ENCODE measurements around the gene THUMPD3. TPM values are rescaled to one million over a fixed set of nuclear protein-coding genes. Genes with fewer than 3 reads are reported as not detected.

THUMPD3 gene
- total RNA-seq, 1 donor from 2014 or later, result 43.8 TPM

DNA sequence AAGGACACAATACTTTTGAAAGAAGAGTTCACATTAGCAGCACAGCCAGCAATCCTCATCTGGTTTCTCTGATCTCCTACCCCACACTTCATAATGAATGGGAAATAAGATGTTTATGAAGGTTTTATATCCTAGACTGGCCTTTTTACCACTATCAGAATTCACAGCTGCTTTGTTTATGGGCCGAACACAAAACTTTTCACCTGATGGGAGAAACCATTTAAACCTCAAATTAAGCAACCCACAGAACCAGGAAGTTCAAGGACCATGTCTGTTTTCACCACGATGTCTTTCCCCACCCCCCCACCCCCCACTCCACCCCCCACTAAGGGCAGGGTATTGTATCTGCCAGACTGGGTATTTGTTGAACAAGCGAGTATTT is 23.2 kb downstream of the THUMPD3 start:
- Histone ChIP-seq H3K4me3 (ENCODE audit: low read length in 3 of 3) (no peak overlapping the region), H3K27me3 (ENCODE audit: control insufficient read depth in 3 of 3, insufficient read depth in 3 of 3, low read length in 3 of 3) (no peaks in the 10 kb centered on the region), H3K9ac (ENCODE audit: low read depth in 1 of 3, low read length in 3 of 3) (no peak overlapping the region), H3K27ac (ENCODE audit: low read depth, low read length) (no peak overlapping the region), H3K36me3 (ENCODE audit: control insufficient read depth in 3 of 3, insufficient read depth in 3 of 3, low read length in 3 of 3) (peaks cover 42 to 75% (median 63%) of the 10 kb centered on the region in 3 donors), H3K4me1 (ENCODE audit: control insufficient read depth in 3 of 3, insufficient read depth in 3 of 3, low read length in 3 of 3) (peaks cover 0 to under 1% (median 0%) of the 10 kb centered on the region in 3 donors), H3K9me3 (ENCODE audit: control insufficient read depth in 3 of 3, low read length in 3 of 3) (no peaks in the 10 kb centered on the region)

GRCh38 chr3:9386501-9387321 is 23.9 kb downstream of the THUMPD3 start:
- H3K4me3 ChIP-seq (ENCODE audit: low read length in 3 of 3), result no peak overlapping the region
- no peak overlapping the region for H3K27ac ChIP-seq (ENCODE audit: low read depth, low read length)
- H3K27me3 ChIP-seq (ENCODE audit: control insufficient read depth in 3 of 3, insufficient read depth in 3 of 3, low read length in 3 of 3), result no peaks in the 10 kb centered on the region
- H3K9me3 ChIP-seq (ENCODE audit: control insufficient read depth in 3 of 3, low read length in 3 of 3), result no peaks in the 10 kb centered on the region
- peaks cover 0 to 7% (median 5%) of the 10 kb centered on the region in 3 donors for H3K4me1 ChIP-seq (ENCODE audit: control insufficient read depth in 3 of 3, insufficient read depth in 3 of 3, low read length in 3 of 3)
- H3K9ac ChIP-seq (ENCODE audit: low read depth in 1 of 3, low read length in 3 of 3), result no peak overlapping the region
- H3K36me3 ChIP-seq (ENCODE audit: control insufficient read depth in 3 of 3, insufficient read depth in 3 of 3, low read length in 3 of 3), result peaks cover 41 to 82% (median 66%) of the 10 kb centered on the region in 3 donors

DNA sequence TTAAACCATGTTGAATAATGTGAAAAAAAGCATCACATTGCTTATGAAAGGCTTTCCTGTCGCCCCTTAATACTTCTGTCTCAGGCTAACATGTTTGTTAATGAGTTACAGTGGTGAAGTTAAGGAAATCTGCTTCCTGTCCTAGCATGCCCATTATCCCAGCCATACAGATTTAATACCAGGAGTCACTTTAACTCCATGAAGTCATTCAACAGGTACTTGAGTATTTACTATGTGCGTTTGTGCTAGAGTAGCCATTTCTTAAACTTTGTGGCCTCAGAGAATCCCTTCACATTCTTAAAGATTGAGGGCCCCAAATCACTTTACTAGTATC is 24.4 kb downstream of the THUMPD3 start:
- no peak overlapping the region for H3K4me3 ChIP-seq (ENCODE audit: low read length in 3 of 3)
- H3K9me3 ChIP-seq (ENCODE audit: control insufficient read depth in 3 of 3, low read length in 3 of 3), result no peaks in the 10 kb centered on the region
- no peak overlapping the region for H3K9ac ChIP-seq (ENCODE audit: low read depth in 1 of 3, low read length in 3 of 3)
- no peaks in the 10 kb centered on the region for H3K27me3 ChIP-seq (ENCODE audit: control insufficient read depth in 3 of 3, insufficient read depth in 3 of 3, low read length in 3 of 3)
- H3K36me3 ChIP-seq (ENCODE audit: control insufficient read depth in 3 of 3, insufficient read depth in 3 of 3, low read length in 3 of 3), result peaks cover 41 to 82% (median 66%) of the 10 kb centered on the region in 3 donors
- H3K27ac ChIP-seq (ENCODE audit: low read depth, low read length), result no peak overlapping the region
- peaks cover 0 to 11% (median 11%) of the 10 kb centered on the region in 3 donors for H3K4me1 ChIP-seq (ENCODE audit: control insufficient read depth in 3 of 3, insufficient read depth in 3 of 3, low read length in 3 of 3)

DNA sequence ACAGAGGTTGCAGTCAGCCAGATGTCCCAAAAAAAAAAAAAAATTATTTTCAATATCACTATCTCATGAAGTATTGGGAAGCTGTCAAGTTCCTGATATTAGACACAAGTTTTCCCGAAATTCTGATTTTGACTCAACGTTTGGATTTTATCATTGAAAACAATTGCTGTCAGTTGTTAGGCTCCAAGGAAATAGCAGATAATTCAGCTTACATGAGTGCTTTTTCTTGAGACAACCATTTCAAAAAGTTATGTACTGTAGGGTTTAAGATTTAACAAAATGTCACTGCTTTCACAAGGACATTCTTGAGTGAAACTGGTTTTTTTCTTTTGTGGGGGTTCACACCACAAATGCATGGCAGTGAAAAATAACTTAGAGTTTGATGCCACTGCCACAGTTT is 25.3 kb downstream of the THUMPD3 start:
- Histone ChIP-seq H3K9me3 (ENCODE audit: control insufficient read depth in 3 of 3, low read length in 3 of 3) (no peaks in the 10 kb centered on the region), H3K27ac (ENCODE audit: low read depth, low read length) (no peak overlapping the region), H3K4me3 (ENCODE audit: low read length in 3 of 3) (no peak overlapping the region), H3K36me3 (ENCODE audit: control insufficient read depth in 3 of 3, insufficient read depth in 3 of 3, low read length in 3 of 3) (peaks cover 41 to 80% (median 66%) of the 10 kb centered on the region in 3 donors), H3K27me3 (ENCODE audit: control insufficient read depth in 3 of 3, insufficient read depth in 3 of 3, low read length in 3 of 3) (no peaks in the 10 kb centered on the region), H3K4me1 (ENCODE audit: control insufficient read depth in 3 of 3, insufficient read depth in 3 of 3, low read length in 3 of 3) (peaks cover 0 to 16% (median 11%) of the 10 kb centered on the region in 3 donors), H3K9ac (ENCODE audit: low read depth in 1 of 3, low read length in 3 of 3) (no peak overlapping the region)

GRCh38 chr3:9388562-9389272 is 25.9 kb downstream of the THUMPD3 start:
- Histone ChIP-seq H3K9me3 (ENCODE audit: control insufficient read depth in 3 of 3, low read length in 3 of 3) (no peaks in the 10 kb centered on the region), H3K9ac (ENCODE audit: low read depth in 1 of 3, low read length in 3 of 3) (no peak overlapping the region), H3K4me3 (ENCODE audit: low read length in 3 of 3) (no peak overlapping the region), H3K36me3 (ENCODE audit: control insufficient read depth in 3 of 3, insufficient read depth in 3 of 3, low read length in 3 of 3) (peaks cover 41 to 84% (median 66%) of the 10 kb centered on the region in 3 donors), H3K27me3 (ENCODE audit: control insufficient read depth in 3 of 3, insufficient read depth in 3 of 3, low read length in 3 of 3) (no peaks in the 10 kb centered on the region), H3K4me1 (ENCODE audit: control insufficient read depth in 3 of 3, insufficient read depth in 3 of 3, low read length in 3 of 3) (peaks cover 0 to 21% (median 11%) of the 10 kb centered on the region in 3 donors), H3K27ac (ENCODE audit: low read depth, low read length) (no peak overlapping the region)

- H3K27me3 ChIP-seq (ENCODE audit: control insufficient read depth in 3 of 3, insufficient read depth in 3 of 3, low read length in 3 of 3), result no peaks in the 10 kb centered on the region
- no peaks in the 10 kb centered on the region for H3K9me3 ChIP-seq (ENCODE audit: control insufficient read depth in 3 of 3, low read length in 3 of 3)
- H3K27ac ChIP-seq (ENCODE audit: low read depth, low read length), result no peak overlapping the region
- H3K36me3 ChIP-seq (ENCODE audit: control insufficient read depth in 3 of 3, insufficient read depth in 3 of 3, low read length in 3 of 3), result peaks cover 28 to 67% (median 50%) of the 10 kb centered on the region in 3 donors
- no peak overlapping the region for H3K4me3 ChIP-seq (ENCODE audit: low read length in 3 of 3)
- peaks cover 13 to 33% (median 21%) of the 10 kb centered on the region in 3 donors for H3K4me1 ChIP-seq (ENCODE audit: control insufficient read depth in 3 of 3, insufficient read depth in 3 of 3, low read length in 3 of 3)
- H3K9ac ChIP-seq (ENCODE audit: low read depth in 1 of 3, low read length in 3 of 3), result no peak overlapping the region
Observed at GRCh38 chr3:9390265-9390888, 27.5 kb downstream of the THUMPD3 start.

- no peak overlapping the region for H3K4me3 ChIP-seq (ENCODE audit: low read length in 3 of 3)
- peak overlapping the region; percentile 19 for H3K27ac ChIP-seq (ENCODE audit: low read depth, low read length)
- no peaks in the 10 kb centered on the region for H3K27me3 ChIP-seq (ENCODE audit: control insufficient read depth in 3 of 3, insufficient read depth in 3 of 3, low read length in 3 of 3)
- H3K9me3 ChIP-seq (ENCODE audit: control insufficient read depth in 3 of 3, low read length in 3 of 3), result no peaks in the 10 kb centered on the region
- H3K4me1 ChIP-seq (ENCODE audit: control insufficient read depth in 3 of 3, insufficient read depth in 3 of 3, low read length in 3 of 3), result peaks cover 21 to 39% (median 30%) of the 10 kb centered on the region in 3 donors
- no peak overlapping the region for H3K9ac ChIP-seq (ENCODE audit: low read depth in 1 of 3, low read length in 3 of 3)
- peaks cover 25 to 53% (median 35%) of the 10 kb centered on the region in 3 donors for H3K36me3 ChIP-seq (ENCODE audit: control insufficient read depth in 3 of 3, insufficient read depth in 3 of 3, low read length in 3 of 3)
Observed at GRCh38 chr3:9392041-9392440, 29.2 kb downstream of the THUMPD3 start.

GRCh38 chr3:9395570-9396300 is 32.9 kb downstream of the THUMPD3 start:
- peak overlapping the region; percentile 73 to 83 (median 82) for H3K9ac ChIP-seq (ENCODE audit: low read depth in 1 of 3, low read length in 3 of 3)
- H3K9me3 ChIP-seq (ENCODE audit: control insufficient read depth in 3 of 3, low read length in 3 of 3), result no peaks in the 10 kb centered on the region
- no peaks in the 10 kb centered on the region for H3K27me3 ChIP-seq (ENCODE audit: control insufficient read depth in 3 of 3, insufficient read depth in 3 of 3, low read length in 3 of 3)
- H3K4me3 ChIP-seq (ENCODE audit: low read length in 3 of 3), result peak overlapping the region; percentile 76 to 84 (median 81)
- H3K36me3 ChIP-seq (ENCODE audit: control insufficient read depth in 3 of 3, insufficient read depth in 3 of 3, low read length in 3 of 3), result peaks cover 3 to 20% (median 7%) of the 10 kb centered on the region in 3 donors
- H3K4me1 ChIP-seq (ENCODE audit: control insufficient read depth in 3 of 3, insufficient read depth in 3 of 3, low read length in 3 of 3), result peaks cover 32 to 53% (median 33%) of the 10 kb centered on the region in 3 donors
- H3K27ac ChIP-seq (ENCODE audit: low read depth, low read length), result peak overlapping the region; percentile 99

DNA sequence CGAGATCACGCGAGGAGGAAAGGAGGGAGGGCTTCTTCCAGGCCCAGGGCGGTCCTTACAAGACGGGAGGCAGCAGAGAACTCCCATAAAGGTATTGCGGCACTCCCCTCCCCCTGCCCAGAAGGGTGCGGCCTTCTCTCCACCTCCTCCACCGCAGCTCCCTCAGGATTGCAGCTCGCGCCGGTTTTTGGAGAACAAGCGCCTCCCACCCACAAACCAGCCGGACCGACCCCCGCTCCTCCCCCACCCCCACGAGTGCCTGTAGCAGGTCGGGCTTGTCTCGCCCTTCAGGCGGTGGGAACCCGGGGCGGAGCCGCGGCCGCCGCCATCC is 33.4 kb downstream of the THUMPD3 start:
- Histone ChIP-seq H3K9me3 (ENCODE audit: control insufficient read depth in 3 of 3, low read length in 3 of 3) (no peaks in the 10 kb centered on the region), H3K27ac (ENCODE audit: low read depth, low read length) (peak overlapping the region; percentile 99), H3K27me3 (ENCODE audit: control insufficient read depth in 3 of 3, insufficient read depth in 3 of 3, low read length in 3 of 3) (no peaks in the 10 kb centered on the region), H3K4me1 (ENCODE audit: control insufficient read depth in 3 of 3, insufficient read depth in 3 of 3, low read length in 3 of 3) (peaks cover 34 to 58% (median 36%) of the 10 kb centered on the region in 3 donors), H3K4me3 (ENCODE audit: low read length in 3 of 3) (peak overlapping the region; percentile 76 to 84 (median 81)), H3K9ac (ENCODE audit: low read depth in 1 of 3, low read length in 3 of 3) (peak overlapping the region; percentile 73 to 83 (median 82)), H3K36me3 (ENCODE audit: control insufficient read depth in 3 of 3, insufficient read depth in 3 of 3, low read length in 3 of 3) (peaks cover 0 to 15% (median 2%) of the 10 kb centered on the region in 3 donors)

Data from skeletal muscle tissue (tissue), 4 donors.